Measurements from ENCODE around the gene NUB1. TPM values are rescaled to one million over a fixed set of nuclear protein-coding genes. Genes with fewer than 3 reads are reported as not detected.

NUB1 gene
- total RNA-seq, 1 donor from 2014 or later: 41.6 TPM

GRCh38 chr7:151307536-151307935 lies 34.1 kb upstream of the NUB1 start:
- FAIRE-seq (no peak), DNase-seq (ENCODE audit: low read depth) (no peak)
- H3K4me3 Mint-ChIP-seq (ENCODE audit: unreplicated experiment): no peak overlapping the region
- Histone ChIP-seq H3K27me3 (ENCODE audit: insufficient read depth, low read length) (peaks cover 9% of the 10 kb centered on the region), H3K4me2 (ENCODE audit: low read length) (no peak overlapping the region), H3K27ac (ENCODE audit: low read depth, low read length) (no peak overlapping the region), H3K79me2 (ENCODE audit: insufficient read depth, low read length) (no peaks in the 10 kb centered on the region), H4K20me1 (ENCODE audit: insufficient read depth, low read length) (no peaks in the 10 kb centered on the region), H3K9me3 (ENCODE audit: insufficient read depth, low read depth, low read length) (peaks cover 5% of the 10 kb centered on the region), H2AFZ (ENCODE audit: low read depth, low read length) (no peak overlapping the region), H3K9ac (ENCODE audit: low read length) (no peak overlapping the region), H3K4me3 (ENCODE audit: insufficient read depth, low read depth, low read length) (no peak overlapping the region), H3K4me1 (ENCODE audit: insufficient read depth, low read length) (peaks cover 8% of the 10 kb centered on the region), H3K36me3 (ENCODE audit: insufficient read depth, low read length) (no peaks in the 10 kb centered on the region)
- H3K27me3 Mint-ChIP-seq (ENCODE audit: low read depth, unreplicated experiment): peaks cover 30% of the 10 kb centered on the region
- no peaks in the 10 kb centered on the region for H3K9me3 Mint-ChIP-seq (ENCODE audit: unreplicated experiment)
- TF ChIP-seq CTCF (IDR thresholded peaks at IDR 0.05; ENCODE audit: insufficient read depth, low read depth, low read length) (no peak), EZH2 (IDR thresholded peaks at IDR 0.05; ENCODE audit: insufficient read depth, low read length) (no peak)
- no peak overlapping the region for H3K27ac Mint-ChIP-seq (ENCODE audit: unreplicated experiment)
- peaks cover 2% of the 10 kb centered on the region for H3K4me1 Mint-ChIP-seq (ENCODE audit: low read depth, unreplicated experiment)
- no peaks in the 10 kb centered on the region for H3K36me3 Mint-ChIP-seq (ENCODE audit: low read depth, unreplicated experiment)

- peaks cover 7% of the 10 kb centered on the region for H3K27me3 ChIP-seq (ENCODE audit: insufficient read depth, low read length)
Observed at GRCh38 chr7:151308256-151308655, 33.4 kb upstream of the NUB1 start.

More at GRCh38 chr7:151308256-151308655, 33.4 kb upstream of the NUB1 start:
- no peak for TF ChIP-seq CTCF (IDR thresholded peaks at IDR 0.05; ENCODE audit: insufficient read depth, low read depth, low read length)
- no peak for TF ChIP-seq EZH2 (IDR thresholded peaks at IDR 0.05; ENCODE audit: insufficient read depth, low read length)
- H3K4me2 ChIP-seq (ENCODE audit: low read length): no peak overlapping the region
- H3K4me1 Mint-ChIP-seq (ENCODE audit: low read depth, unreplicated experiment): peaks cover 2% of the 10 kb centered on the region
- H3K9me3 ChIP-seq (ENCODE audit: insufficient read depth, low read depth, low read length): peaks cover 5% of the 10 kb centered on the region
- no peaks in the 10 kb centered on the region for H3K36me3 Mint-ChIP-seq (ENCODE audit: low read depth, unreplicated experiment)
- no peaks in the 10 kb centered on the region for H3K36me3 ChIP-seq (ENCODE audit: insufficient read depth, low read length)
- H3K9me3 Mint-ChIP-seq (ENCODE audit: unreplicated experiment): no peaks in the 10 kb centered on the region
- H3K27ac Mint-ChIP-seq (ENCODE audit: unreplicated experiment): no peak overlapping the region
- DNase-seq (ENCODE audit: low read depth) (no peak), FAIRE-seq (no peak)
- no peaks in the 10 kb centered on the region for H4K20me1 ChIP-seq (ENCODE audit: insufficient read depth, low read length)
- H3K27me3 Mint-ChIP-seq (ENCODE audit: low read depth, unreplicated experiment): peaks cover 27% of the 10 kb centered on the region
- no peak overlapping the region for H3K27ac ChIP-seq (ENCODE audit: low read depth, low read length)
- peaks cover 5% of the 10 kb centered on the region for H3K4me1 ChIP-seq (ENCODE audit: insufficient read depth, low read length)
- no peak overlapping the region for H2AFZ ChIP-seq (ENCODE audit: low read depth, low read length)
- H3K79me2 ChIP-seq (ENCODE audit: insufficient read depth, low read length): no peaks in the 10 kb centered on the region
- no peak overlapping the region for H3K4me3 Mint-ChIP-seq (ENCODE audit: unreplicated experiment)
- no peak overlapping the region for H3K9ac ChIP-seq (ENCODE audit: low read length)
- no peak overlapping the region for H3K4me3 ChIP-seq (ENCODE audit: insufficient read depth, low read depth, low read length)

Measured in astrocyte (in vitro differentiated cells and primary cell).